ENCODE data around the gene ERF. TPM values are rescaled to one million over a fixed set of nuclear protein-coding genes. Genes with fewer than 3 reads are reported as not detected.

ERF gene
- total and polyA plus RNA-seq, 4 donors, result 8.7 to 21.0 (median 13.8) TPM

GRCh38 chr19:42287017-42287826, 32.3 kb upstream of the ERF start:
- peaks cover 7 to 31% (median 24%) of the 10 kb centered on the region in 4 donors for H3K4me1 ChIP-seq (ENCODE audit: control insufficient read depth in 4 of 4, insufficient read depth in 4 of 4, low read length in 3 of 4)
- TF ChIP-seq HNF4A (conservative IDR thresholded peaks at IDR 0.05) (no peak), SP1 (IDR thresholded peaks at IDR 0.05) (no peak), JUND (IDR thresholded peaks at IDR 0.05) (no peak), FOXA2 (IDR thresholded peaks at IDR 0.05) (no peak), YY1 (IDR thresholded peaks at IDR 0.05) (no peak), CTCF (IDR thresholded peaks at IDR 0.05; ENCODE audit: low read depth, low read length, missing input control) (no peak), RXRA (IDR thresholded peaks at IDR 0.05) (no peak), FOXA1 (IDR thresholded peaks at IDR 0.05) (no peak), RAD21 (IDR thresholded peaks at IDR 0.05) (no peak), MAX (IDR thresholded peaks at IDR 0.05) (no peak), EGR1 (IDR thresholded peaks at IDR 0.05; ENCODE audit: low read depth in 2 of 2) (no peak)
- TF ChIP-seq, protein P1, sequence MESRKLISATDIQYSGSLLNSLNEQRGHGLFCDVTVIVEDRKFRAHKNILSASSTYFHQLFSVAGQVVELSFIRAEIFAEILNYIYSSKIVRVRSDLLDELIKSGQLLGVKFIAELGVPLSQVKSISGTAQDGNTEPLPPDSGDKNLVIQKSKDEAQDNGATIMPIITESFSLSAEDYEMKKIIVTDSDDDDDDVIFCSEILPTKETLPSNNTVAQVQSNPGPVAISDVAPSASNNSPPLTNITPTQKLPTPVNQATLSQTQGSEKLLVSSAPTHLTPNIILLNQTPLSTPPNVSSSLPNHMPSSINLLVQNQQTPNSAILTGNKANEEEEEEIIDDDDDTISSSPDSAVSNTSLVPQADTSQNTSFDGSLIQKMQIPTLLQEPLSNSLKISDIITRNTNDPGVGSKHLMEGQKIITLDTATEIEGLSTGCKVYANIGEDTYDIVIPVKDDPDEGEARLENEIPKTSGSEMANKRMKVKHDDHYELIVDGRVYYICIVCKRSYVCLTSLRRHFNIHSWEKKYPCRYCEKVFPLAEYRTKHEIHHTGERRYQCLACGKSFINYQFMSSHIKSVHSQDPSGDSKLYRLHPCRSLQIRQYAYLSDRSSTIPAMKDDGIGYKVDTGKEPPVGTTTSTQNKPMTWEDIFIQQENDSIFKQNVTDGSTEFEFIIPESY (IDR thresholded peaks at IDR 0.05), result no peak
- TF ChIP-seq, protein P2, sequence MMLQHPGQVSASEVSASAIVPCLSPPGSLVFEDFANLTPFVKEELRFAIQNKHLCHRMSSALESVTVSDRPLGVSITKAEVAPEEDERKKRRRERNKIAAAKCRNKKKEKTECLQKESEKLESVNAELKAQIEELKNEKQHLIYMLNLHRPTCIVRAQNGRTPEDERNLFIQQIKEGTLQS (IDR thresholded peaks at IDR 0.05), result no peak
- WGBS, result 95% methylated on average over 30 of the region's 30 CpGs

GRCh38 chr19:42286349-42287016, 31.6 kb upstream of the ERF start:
- peaks cover 7 to 39% (median 27%) of the 10 kb centered on the region in 4 donors for H3K4me1 ChIP-seq (ENCODE audit: control insufficient read depth in 4 of 4, insufficient read depth in 4 of 4, low read length in 3 of 4)

More at GRCh38 chr19:42287017-42287826, 32.3 kb upstream of the ERF start:
- Histone ChIP-seq H3K9ac (ENCODE audit: low read depth in 1 of 2, low read length in 2 of 2) (no peak overlapping the region), H3K36me3 (ENCODE audit: control insufficient read depth in 4 of 4, insufficient read depth in 3 of 4, low read depth in 1 of 4, low read length in 3 of 4) (peaks cover 15 to 53% (median 29%) of the 10 kb centered on the region in 4 donors), H3K27ac (ENCODE audit: low read depth in 1 of 2, low read length in 2 of 2) (peak overlapping the region in 1 of 2 donors; percentile 16), H3K27me3 (ENCODE audit: control insufficient read depth in 4 of 4, insufficient read depth in 4 of 4, low read length in 3 of 4) (no peaks in the 10 kb centered on the region), H3K4me3 (ENCODE audit: low read depth in 1 of 3, low read length in 3 of 3) (no peak overlapping the region), H3K9me3 (ENCODE audit: control insufficient read depth in 4 of 4, low read length in 3 of 4) (no peaks in the 10 kb centered on the region)
- DNase-seq (ENCODE audit: low spot score), result no peak

More at GRCh38 chr19:42286349-42287016, 31.6 kb upstream of the ERF start:
- WGBS, result 33% methylated on average over 13 of the region's 13 CpGs
- no peaks in the 10 kb centered on the region for H3K27me3 ChIP-seq (ENCODE audit: control insufficient read depth in 4 of 4, insufficient read depth in 4 of 4, low read length in 3 of 4)
- H3K27ac ChIP-seq (ENCODE audit: low read depth in 1 of 2, low read length in 2 of 2), result peak overlapping the region; percentile 9 to 16
- DNase-seq (ENCODE audit: low spot score), result peak; percentile 46
- no peak overlapping the region for H3K4me3 ChIP-seq (ENCODE audit: low read depth in 1 of 3, low read length in 3 of 3)
- peaks cover 15 to 46% (median 27%) of the 10 kb centered on the region in 4 donors for H3K36me3 ChIP-seq (ENCODE audit: control insufficient read depth in 4 of 4, insufficient read depth in 3 of 4, low read depth in 1 of 4, low read length in 3 of 4)
- no peak overlapping the region for H3K9ac ChIP-seq (ENCODE audit: low read depth in 1 of 2, low read length in 2 of 2)
- H3K9me3 ChIP-seq (ENCODE audit: control insufficient read depth in 4 of 4, low read length in 3 of 4), result no peaks in the 10 kb centered on the region
- TF ChIP-seq TAF1 (conservative IDR thresholded peaks at IDR 0.05), result no peak
- no peak for TF ChIP-seq FOXA2 (IDR thresholded peaks at IDR 0.05)
- TF ChIP-seq RAD21 (IDR thresholded peaks at IDR 0.05), result no peak
- TF ChIP-seq GABPA (IDR thresholded peaks at IDR 0.05 in 1 of 2, conservative IDR thresholded peaks at IDR 0.05 in 1 of 2), result no peak
- no peak for TF ChIP-seq CTCF (IDR thresholded peaks at IDR 0.05; ENCODE audit: low read depth, low read length, missing input control)
- TF ChIP-seq NR2F2 (IDR thresholded peaks at IDR 0.05), result no peak
- no peak for TF ChIP-seq HNF4G (IDR thresholded peaks at IDR 0.05)

All from liver (tissue), 9 donors.